OCI-LY3 (cell line): ENCODE data around the gene HIPK4.

Experiments
- H2AFZ ChIP-seq: fragments of 200-600, 300-600 bp; shearing (Covaris generic); 2 replicates; pipeline ENCODE4 v1.6.0; 2014; ENCODE audit warnings: antibody characterized with exemption, low read depth, low read length
- H3K27ac ChIP-seq: fragments of 200-600, 300-600 bp; sonication (generic); 2 replicates; pipeline ENCODE4 v1.5.1; 2014; ENCODE audit warnings: mild to moderate bottlenecking, low read length, moderate library complexity, mixed read lengths
- H3K27me3 ChIP-seq: fragments of 200-600, 300-600 bp; sonication (generic); 2 replicates; pipeline ENCODE4 v1.6.1; 2014; ENCODE audit warnings: low read depth, low read length, mixed read lengths
- H3K36me3 ChIP-seq: fragments of 200-600, 300-600 bp; sonication (generic); replicated peaks from 2 replicates; pipeline ENCODE3; 2014; ENCODE audit warnings: low read depth, low read length, mixed read lengths
- H3K4me1 ChIP-seq: fragments of 300-600, 200-600 bp; sonication (generic); 2 replicates; pipeline ENCODE4 v1.6.1; 2014; ENCODE audit warnings: low read length, mixed read lengths
- H3K4me2 ChIP-seq: fragments of 200-600, 300-600 bp; sonication (generic); 2 replicates; pipeline ENCODE4 v1.6.1; 2014; ENCODE audit warnings: low read length, mixed read lengths
- H3K4me3 ChIP-seq: fragments of 300-600, 200-600 bp; sonication (generic); 2 replicates; pipeline ENCODE4 v1.5.1; 2014; ENCODE audit warnings: antibody characterized with exemption, mild to moderate bottlenecking, low read length, moderate library complexity
- H3K79me2 ChIP-seq: fragments of 300-600, 200-600 bp; shearing (Covaris generic); 2 replicates; pipeline ENCODE4 v1.6.1; 2014; ENCODE audit warnings: mild to moderate bottlenecking, low read length, mixed read lengths
- H3K9ac ChIP-seq: fragments of 300-600, 200-600 bp; shearing (Covaris generic); 2 replicates; pipeline ENCODE4 v1.6.0; 2014; ENCODE audit warnings: mild to moderate bottlenecking, low read length, moderate library complexity
- H3K9me3 ChIP-seq: fragments of 200-600, 300-600 bp; shearing (Covaris generic); 2 replicates; pipeline ENCODE4 v1.6.1; 2014; ENCODE audit warnings: low read length, mixed read lengths; ENCODE audit not compliant: insufficient read depth
- H4K20me1 ChIP-seq: fragments of 200-600, 300-600 bp; sonication (generic); 2 replicates; pipeline ENCODE4 v1.6.1; 2016; ENCODE audit warnings: low read length, mixed read lengths; ENCODE audit not compliant: insufficient read depth
- EZH2phosphoT487 ChIP-seq: fragments of 200-600 bp; shearing (Covaris generic); IDR thresholded peaks from 2 replicates; pipeline ENCODE4 v1.6.1; 2018; ENCODE audit warnings: antibody characterized with exemption, mixed run types, low read depth
- TF ChIP-seq, protein P1 (sequence below): fragments of 200-600, 300-600 bp; sonication (generic); IDR thresholded peaks from 2 replicates; pipeline ENCODE4 v1.5.1; 2014; ENCODE audit warnings: antibody characterized with exemption, low read length, low read depth

Gene HIPK4

GRCh38 chr19:40397568-40397906 lies 7.6 kb upstream of the HIPK4 start:
- no peak overlapping the region for H3K4me3 ChIP-seq
- no peaks in the 10 kb centered on the region for H4K20me1 ChIP-seq
- H3K4me2 ChIP-seq: no peak overlapping the region
- no peak overlapping the region for H3K27ac ChIP-seq
- H3K9me3 ChIP-seq: no peaks in the 10 kb centered on the region
- no peaks in the 10 kb centered on the region for H3K4me1 ChIP-seq
- no peaks in the 10 kb centered on the region for H3K36me3 ChIP-seq
- TF ChIP-seq, protein P1, sequence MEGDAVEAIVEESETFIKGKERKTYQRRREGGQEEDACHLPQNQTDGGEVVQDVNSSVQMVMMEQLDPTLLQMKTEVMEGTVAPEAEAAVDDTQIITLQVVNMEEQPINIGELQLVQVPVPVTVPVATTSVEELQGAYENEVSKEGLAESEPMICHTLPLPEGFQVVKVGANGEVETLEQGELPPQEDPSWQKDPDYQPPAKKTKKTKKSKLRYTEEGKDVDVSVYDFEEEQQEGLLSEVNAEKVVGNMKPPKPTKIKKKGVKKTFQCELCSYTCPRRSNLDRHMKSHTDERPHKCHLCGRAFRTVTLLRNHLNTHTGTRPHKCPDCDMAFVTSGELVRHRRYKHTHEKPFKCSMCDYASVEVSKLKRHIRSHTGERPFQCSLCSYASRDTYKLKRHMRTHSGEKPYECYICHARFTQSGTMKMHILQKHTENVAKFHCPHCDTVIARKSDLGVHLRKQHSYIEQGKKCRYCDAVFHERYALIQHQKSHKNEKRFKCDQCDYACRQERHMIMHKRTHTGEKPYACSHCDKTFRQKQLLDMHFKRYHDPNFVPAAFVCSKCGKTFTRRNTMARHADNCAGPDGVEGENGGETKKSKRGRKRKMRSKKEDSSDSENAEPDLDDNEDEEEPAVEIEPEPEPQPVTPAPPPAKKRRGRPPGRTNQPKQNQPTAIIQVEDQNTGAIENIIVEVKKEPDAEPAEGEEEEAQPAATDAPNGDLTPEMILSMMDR: no peak
- no peak for TF ChIP-seq EZH2phosphoT487
- H3K79me2 ChIP-seq: no peaks in the 10 kb centered on the region
- no peak overlapping the region for H3K9ac ChIP-seq
- no peak overlapping the region for H2AFZ ChIP-seq
- peaks cover 24% of the 10 kb centered on the region for H3K27me3 ChIP-seq

DNA sequence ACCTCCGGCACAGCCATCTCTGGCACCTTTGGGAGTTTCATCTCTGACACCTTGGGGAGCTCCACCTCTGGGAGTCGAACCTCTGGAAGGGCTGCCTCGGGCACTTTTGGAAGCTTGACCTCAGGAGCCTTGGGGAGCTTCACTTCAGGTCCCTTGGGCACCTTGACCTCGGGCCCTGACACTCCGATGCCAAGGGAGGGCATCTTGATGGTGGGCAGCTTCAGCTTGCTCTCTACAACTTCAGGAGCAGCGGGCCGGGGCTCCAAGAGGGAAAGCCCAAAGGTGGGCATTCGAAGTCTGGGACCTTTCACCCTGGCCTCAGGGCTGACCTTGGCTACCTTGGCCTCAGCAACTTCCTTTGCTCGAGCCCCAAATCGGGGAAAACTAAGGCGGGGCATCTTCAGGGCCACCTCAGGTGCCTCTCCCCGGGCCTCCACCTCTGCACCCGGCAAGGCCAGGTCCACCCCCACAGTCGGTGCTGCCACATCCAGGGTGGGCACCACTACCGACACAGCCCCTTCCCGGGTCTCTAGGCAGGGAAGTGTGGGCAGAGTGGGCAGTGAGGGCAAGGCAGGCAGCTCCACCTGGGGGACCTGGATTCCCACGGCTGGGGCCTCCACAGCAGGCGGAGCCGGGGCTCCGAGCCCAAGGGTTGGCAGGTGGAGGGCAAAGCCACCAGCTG lies 7.0 kb upstream of the HIPK4 start:
- peaks cover 26% of the 10 kb centered on the region for H3K27me3 ChIP-seq
- H3K4me1 ChIP-seq: no peaks in the 10 kb centered on the region
- H3K4me3 ChIP-seq: no peak overlapping the region
- TF ChIP-seq, protein P1: no peak
- no peak for TF ChIP-seq EZH2phosphoT487
- no peaks in the 10 kb centered on the region for H3K79me2 ChIP-seq
- H4K20me1 ChIP-seq: no peaks in the 10 kb centered on the region
- no peaks in the 10 kb centered on the region for H3K36me3 ChIP-seq
- no peak overlapping the region for H3K27ac ChIP-seq
- no peak overlapping the region for H3K9ac ChIP-seq
- H3K9me3 ChIP-seq: no peaks in the 10 kb centered on the region
- no peak overlapping the region for H3K4me2 ChIP-seq
- H2AFZ ChIP-seq: no peak overlapping the region

- TF ChIP-seq EZH2phosphoT487: no peak
- H3K4me1 ChIP-seq: no peaks in the 10 kb centered on the region
- no peaks in the 10 kb centered on the region for H3K79me2 ChIP-seq
- H3K4me2 ChIP-seq: no peak overlapping the region
- no peaks in the 10 kb centered on the region for H4K20me1 ChIP-seq
- no peak overlapping the region for H3K4me3 ChIP-seq
- H3K27me3 ChIP-seq: peaks cover 27% of the 10 kb centered on the region
- H3K9ac ChIP-seq: no peak overlapping the region
- no peaks in the 10 kb centered on the region for H3K36me3 ChIP-seq
- H2AFZ ChIP-seq: no peak overlapping the region
- H3K9me3 ChIP-seq: no peaks in the 10 kb centered on the region
- no peak overlapping the region for H3K27ac ChIP-seq
Measured at GRCh38 chr19:40395956-40396355, 6.0 kb upstream of the HIPK4 start.

DNA sequence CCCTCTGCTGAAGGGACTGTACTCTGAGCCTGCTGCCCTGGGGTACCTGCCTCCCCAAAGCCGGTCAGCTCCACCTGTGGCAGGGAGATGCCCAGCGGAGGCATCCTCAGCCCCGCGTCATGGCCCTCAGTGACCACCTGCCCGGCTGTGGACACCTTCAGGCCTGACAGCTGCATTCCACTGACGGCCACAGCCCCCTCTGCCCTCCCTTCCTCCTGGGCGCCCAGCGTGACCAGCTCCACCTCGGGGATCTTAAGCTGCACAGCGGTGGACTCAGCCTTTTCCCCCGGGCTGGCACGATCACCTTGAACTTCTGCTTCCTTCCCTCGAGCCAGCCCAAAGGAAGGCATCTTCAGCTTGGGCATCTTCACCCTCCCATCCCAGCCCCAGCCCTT lies 4.8 kb upstream of the HIPK4 start:
- no peaks in the 10 kb centered on the region for H4K20me1 ChIP-seq
- H3K4me1 ChIP-seq: no peaks in the 10 kb centered on the region
- H3K27ac ChIP-seq: no peak overlapping the region
- H3K4me2 ChIP-seq: no peak overlapping the region
- peaks cover 27% of the 10 kb centered on the region for H3K27me3 ChIP-seq
- no peaks in the 10 kb centered on the region for H3K9me3 ChIP-seq
- no peak overlapping the region for H3K4me3 ChIP-seq
- no peaks in the 10 kb centered on the region for H3K79me2 ChIP-seq
- no peak overlapping the region for H2AFZ ChIP-seq
- H3K9ac ChIP-seq: no peak overlapping the region
- H3K36me3 ChIP-seq: no peaks in the 10 kb centered on the region
- TF ChIP-seq EZH2phosphoT487: no peak
- TF ChIP-seq, protein P1: no peak
